HCT116 (cell line): Measurements from ENCODE around the gene UNC80. TPM values are rescaled to one million over a fixed set of nuclear protein-coding genes. Genes with fewer than 3 reads are reported as not detected.

Experiments
- ATAC-seq: fragments of 200-7000 bp; cut with Tn5 transposase; 2 replicates; pipeline ENCODE4 v1.9.1; 2020; ENCODE audit warnings: mild to moderate bottlenecking, moderate library complexity
- BruUV-seq: library from RNA; stranded (reverse); fragments of 400-500 nt; replicated peaks from 2 replicates; lab custom pipeline; 2021; lab: Mats Ljungman, UMichigan
- CTCF ChIA-PET: fragments of 300-600 bp; sonication (Branson Sonifier 250); formaldehyde crosslinking; loops from one replicate; lab custom pipeline; 2021; ENCODE audit warnings: antibody characterized with exemption; lab: Charles Lee
- POLR2A ChIA-PET: fragments of 300-600, 350-600 bp; sonication (Branson Sonifier 250); formaldehyde crosslinking; loops from one replicate; lab custom pipeline; 2021; ENCODE audit warnings: antibody characterized with exemption; lab: Charles Lee
- RAD21 ChIA-PET, 2 experiments: fragments of 300-600 bp; sonication (Branson Sonifier 250); formaldehyde crosslinking; loops; one replicate each; lab custom pipeline; 2023; ENCODE audit warnings: low total read pairs in 2 of 2; ENCODE audit not compliant: uncharacterized antibody in 2 of 2, unreplicated experiment in 2 of 2, low non-redundant PET in 1 of 2; lab: Charles Lee
- DNase-seq: peaks from one replicate; pipeline ENCODE4 v3.0.0-alpha.2; 2010; ENCODE audit warnings: low read depth, low spot score
- H2AFZ ChIP-seq: fragments of 200-600 bp; shearing (Covaris generic), sonication (generic); 2 replicates; pipeline ENCODE4 v1.6.1; 2017; ENCODE audit warnings: low read depth, mixed run types, mixed read lengths, antibody characterized with exemption, low read length; ENCODE audit not compliant: poor library complexity, severe bottlenecking
- H3K27ac ChIP-seq: 2 replicates; pipeline ENCODE4 v1.5.1; 2012; ENCODE audit warnings: low read depth, low read length
- H3K27me3 ChIP-seq: fragments of 200-600 bp; sonication (generic); 2 replicates; pipeline ENCODE4 v1.6.1; 2016; ENCODE audit warnings: mixed run types, low read length, mixed read lengths; ENCODE audit not compliant: insufficient read depth
- H3K36me3 ChIP-seq, 2 experiments: fragments of 200-500 bp in 1 of 2; fragments of 200-600 bp in 1 of 2; sonication (Bioruptor generic) in 1 of 2; sonication (generic) in 1 of 2; 2 replicates each; pipeline versions ENCODE4 v1.5.1 to v1.6.1; 2014 to 2016; ENCODE audit warnings: low read length in 2 of 2, inconsistent platforms in 1 of 2, mixed read lengths in 1 of 2, mixed run types in 1 of 2; ENCODE audit not compliant: insufficient read depth in 2 of 2, control insufficient read depth in 1 of 2
- H3K4me1 ChIP-seq, 2 experiments: fragments of 200-600 bp in 1 of 2; sonication (generic) in 1 of 2; 2 replicates each; pipeline versions ENCODE4 v1.5.1 to v1.6.1; 2012 to 2017; ENCODE audit warnings: low read length in 2 of 2, inconsistent platforms in 1 of 2, mild to moderate bottlenecking in 1 of 2, mixed read lengths in 1 of 2, mixed run types in 1 of 2, moderate library complexity in 1 of 2; ENCODE audit not compliant: insufficient read depth in 2 of 2, control insufficient read depth in 1 of 2
- H3K4me2 ChIP-seq: fragments of 200-600 bp; sonication (generic); 2 replicates; pipeline ENCODE4 v1.6.1; 2017; ENCODE audit warnings: mixed run types, low read length, mixed read lengths
- H3K4me3 ChIP-seq, 2 experiments: fragments of 200-600 bp in 1 of 2; sonication (generic) in 1 of 2; replicated peaks in 1 of 2; 2 replicates each; pipeline ENCODE4 v1.5.1; 2011 to 2016; ENCODE audit warnings: low read length in 2 of 2, control low read depth in 1 of 2, low read depth in 1 of 2, mild to moderate bottlenecking in 1 of 2, mixed read lengths in 1 of 2, mixed run types in 1 of 2
- H3K79me2 ChIP-seq: fragments of 200-600 bp; sonication (generic); 2 replicates; pipeline ENCODE4 v1.6.1; 2017; ENCODE audit warnings: mild to moderate bottlenecking, mixed run types, low read length, moderate library complexity, mixed read lengths; ENCODE audit not compliant: insufficient read depth
- H3K9ac ChIP-seq: fragments of 200-600 bp; sonication (generic); 2 replicates; pipeline ENCODE4 v1.6.1; 2016; ENCODE audit warnings: low read length, mixed read lengths
- H3K9me2 ChIP-seq: fragments of 200-600 bp; sonication (generic), shearing (Covaris generic); 2 replicates; pipeline ENCODE4 v1.6.1; 2017; ENCODE audit warnings: mixed run types, mild to moderate bottlenecking, moderate library complexity; ENCODE audit not compliant: insufficient read depth
- H3K9me3 ChIP-seq, 2 experiments: fragments of 200-500 bp in 1 of 2; fragments of 200-600 bp in 1 of 2; sonication (Bioruptor generic) in 1 of 2; sonication (generic) in 1 of 2; 2 replicates each; pipeline ENCODE4 v1.6.1; 2014 to 2017; ENCODE audit warnings: low read length in 2 of 2, mixed read lengths in 2 of 2, inconsistent platforms in 1 of 2, low read depth in 1 of 2, mild to moderate bottlenecking in 1 of 2, mixed run types in 1 of 2, moderate library complexity in 1 of 2; ENCODE audit not compliant: control insufficient read depth in 1 of 2, insufficient read depth in 1 of 2
- H4K20me1 ChIP-seq: fragments of 200-600 bp; sonication (generic), shearing (Covaris generic); 2 replicates; pipeline ENCODE4 v1.6.1; 2017; ENCODE audit warnings: mixed run types, mild to moderate bottlenecking, moderate library complexity; ENCODE audit not compliant: insufficient read depth
- CBX3 ChIP-seq: IDR thresholded peaks from 2 replicates; pipeline ENCODE4 v1.6.1; 2012; ENCODE audit warnings: low read depth
- CEBPB ChIP-seq: IDR thresholded peaks from 2 replicates; pipeline ENCODE4 v1.6.1; 2012; ENCODE audit warnings: low read depth
- EGR1 ChIP-seq: IDR thresholded peaks from 2 replicates; pipeline ENCODE4 v1.6.1; 2012; ENCODE audit warnings: low read depth
- EZH2 ChIP-seq: fragments of 200-600 bp; sonication (generic); IDR thresholded peaks from 2 replicates; pipeline ENCODE4 v1.6.1; 2017; ENCODE audit warnings: antibody characterized with exemption, mixed run types
- FOSL1 ChIP-seq: IDR thresholded peaks from 2 replicates; pipeline ENCODE4 v1.6.1; 2012; ENCODE audit warnings: low read depth
- JUND ChIP-seq: IDR thresholded peaks from 2 replicates; pipeline ENCODE4 v1.6.1; 2012
- POLR2AphosphoS5 ChIP-seq: IDR thresholded peaks from 2 replicates; pipeline ENCODE4 v1.6.1; 2011; ENCODE audit warnings: mild to moderate bottlenecking, low read depth, low read length, moderate library complexity
- TCF7L2 ChIP-seq: IDR thresholded peaks from 2 replicates; pipeline ENCODE4 v1.7.0; 2011; ENCODE audit warnings: borderline replicate concordance, inconsistent platforms; ENCODE audit not compliant: insufficient read depth, insufficient read length; ENCODE audit errors: extremely low read depth
- intact Hi-C: fragments of 100-400 bp; cut with micrococcal nuclease; formaldehyde crosslinking; loops from 2 replicates; pipeline ENCODE4 v1.10.0; 2022
- total RNA-seq: library from RNA; stranded (reverse); gene quantifications from one replicate; pipeline ENCODE4 v1.2.1, GENCODE V29; 2021; ENCODE audit not compliant: unreplicated experiment

UNC80 gene
- total RNA-seq, 1 experiment from 2014 or later, result not detected

GRCh38 chr2:209938906-209939305 is 167.3 kb downstream of the UNC80 start:
- intact Hi-C loops, result no loop called here
- Histone ChIP-seq H3K79me2 (no peaks in the 10 kb centered on the region), H3K4me1 (no peaks in the 10 kb centered on the region), H3K9me2 (no peaks in the 10 kb centered on the region), H2AFZ (peak overlapping the region; percentile 26), H3K9ac (no peak overlapping the region), H3K27ac (no peak overlapping the region), H3K4me3 (no peak overlapping the region), H3K27me3 (no peaks in the 10 kb centered on the region), H3K36me3 (no peaks in the 10 kb centered on the region), H4K20me1 (no peaks in the 10 kb centered on the region), H3K4me2 (no peak overlapping the region), H3K9me3 (no peaks in the 10 kb centered on the region)
- ChIA-PET POLR2A (no interaction called here), RAD21 (no interaction called here), CTCF (interaction anchor here (1.0 kb wide), 1 partner anchor 260 kb away, joined by 3 read pairs; no protein-coding TSS in a partner anchor)
- DNase-seq (no peak), ATAC-seq (no peak)
- TF ChIP-seq TCF7L2 (no peak), EGR1 (no peak)
- no TSS peak for BruUV-seq

DNA sequence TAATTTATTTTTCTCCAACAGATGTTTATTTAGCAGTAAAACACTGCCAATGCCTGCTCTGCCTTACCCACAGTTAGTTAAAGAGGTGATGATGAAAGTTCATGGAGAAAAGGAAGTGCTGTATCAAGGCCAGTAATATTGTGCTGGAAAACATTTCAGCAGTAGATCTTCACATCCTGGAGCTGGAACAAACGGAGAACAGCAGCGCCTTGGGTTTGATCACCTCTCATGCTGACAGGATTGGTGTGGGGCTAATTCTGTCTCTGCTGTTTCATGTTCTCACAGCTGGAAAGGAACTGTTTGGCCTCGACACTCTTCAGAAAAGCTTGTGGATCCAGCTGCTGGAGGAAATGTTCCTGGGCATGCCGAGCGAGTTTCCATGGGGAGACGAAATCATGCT is 169.3 kb downstream of the UNC80 start:
- H3K27ac ChIP-seq, result no peak overlapping the region
- H3K27me3 ChIP-seq, result no peaks in the 10 kb centered on the region
- H3K4me3 ChIP-seq, result no peak overlapping the region
- ChIA-PET POLR2A (no interaction called here), CTCF (no interaction called here), RAD21 (no interaction called here)
- H3K4me1 ChIP-seq, result no peaks in the 10 kb centered on the region
- intact Hi-C loops, result no loop called here
- no TSS peak for BruUV-seq
- H3K36me3 ChIP-seq, result no peaks in the 10 kb centered on the region
- H3K9me3 ChIP-seq, result no peaks in the 10 kb centered on the region
- H3K4me2 ChIP-seq, result no peak overlapping the region
- H3K9ac ChIP-seq, result no peak overlapping the region
- H3K9me2 ChIP-seq, result no peaks in the 10 kb centered on the region
- no peak overlapping the region for H2AFZ ChIP-seq
- no peaks in the 10 kb centered on the region for H3K79me2 ChIP-seq
- no peaks in the 10 kb centered on the region for H4K20me1 ChIP-seq
- no peak for DNase-seq
- TF ChIP-seq TCF7L2 (no peak), FOSL1 (no peak), CBX3 (no peak), JUND (no peak), POLR2AphosphoS5 (no peak), EZH2 (no peak), CEBPB (no peak)
- TF ChIP-seq, all 23 proteins: peak for 0
- ATAC-seq, result no peak
